GM10266 (cell line): ENCODE data around the gene RAC3.

ENCODE experiments used
- DNase-seq: peaks from one replicate; pipeline ENCODE4 v3.0.0; 2012; ENCODE audit errors: extremely low spot score
- CTCF ChIP-seq: IDR thresholded peaks from 2 replicates; pipeline ENCODE4 v1.5.1; 2012; ENCODE audit warnings: mild to moderate bottlenecking, low read depth; ENCODE audit not compliant: control insufficient read depth, insufficient read depth; ENCODE audit errors: missing control alignments

Gene RAC3

DNA sequence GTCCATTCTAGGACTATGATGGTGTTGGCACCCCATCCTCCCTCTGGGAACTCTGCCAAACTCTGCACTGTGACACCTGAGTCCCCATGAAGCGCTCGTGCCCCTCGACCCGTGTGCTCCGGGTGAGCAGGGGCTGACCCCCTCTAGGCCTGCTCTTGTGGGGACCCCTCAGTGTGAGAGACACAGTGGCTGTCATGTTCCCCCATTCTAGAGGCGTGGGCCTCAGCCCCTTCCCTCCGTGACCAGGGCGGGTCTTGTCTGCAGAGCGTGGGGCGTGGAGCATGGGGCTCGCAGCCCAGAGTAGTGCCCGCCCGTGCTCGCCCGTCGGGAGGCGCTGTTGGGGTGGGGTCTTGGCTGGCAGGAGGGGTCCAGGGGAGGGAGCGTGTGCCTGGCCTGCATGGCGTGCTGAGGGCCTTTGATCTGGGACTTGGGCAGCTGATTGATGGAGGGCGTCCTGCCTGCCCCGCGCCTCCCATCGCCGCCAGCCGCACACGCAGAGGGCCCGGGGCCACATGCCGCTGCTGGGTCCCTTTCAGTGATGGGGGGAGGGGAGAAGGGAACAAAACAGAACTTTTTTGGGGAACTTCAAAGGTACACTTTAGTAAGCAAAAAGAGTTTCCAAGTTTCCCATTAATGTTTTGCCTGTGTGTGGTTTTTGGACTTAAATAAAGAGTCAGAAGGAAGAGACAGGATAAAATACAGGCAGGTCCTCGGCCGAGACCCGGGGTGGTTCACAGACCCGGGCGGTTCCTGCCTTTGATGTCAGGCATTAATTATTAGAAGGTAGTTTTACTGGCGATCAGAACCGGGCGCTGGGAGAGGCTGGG lies 31.3 kb upstream of the RAC3 start:
- no peak for DNase-seq
- no peak for TF ChIP-seq CTCF

DNA sequence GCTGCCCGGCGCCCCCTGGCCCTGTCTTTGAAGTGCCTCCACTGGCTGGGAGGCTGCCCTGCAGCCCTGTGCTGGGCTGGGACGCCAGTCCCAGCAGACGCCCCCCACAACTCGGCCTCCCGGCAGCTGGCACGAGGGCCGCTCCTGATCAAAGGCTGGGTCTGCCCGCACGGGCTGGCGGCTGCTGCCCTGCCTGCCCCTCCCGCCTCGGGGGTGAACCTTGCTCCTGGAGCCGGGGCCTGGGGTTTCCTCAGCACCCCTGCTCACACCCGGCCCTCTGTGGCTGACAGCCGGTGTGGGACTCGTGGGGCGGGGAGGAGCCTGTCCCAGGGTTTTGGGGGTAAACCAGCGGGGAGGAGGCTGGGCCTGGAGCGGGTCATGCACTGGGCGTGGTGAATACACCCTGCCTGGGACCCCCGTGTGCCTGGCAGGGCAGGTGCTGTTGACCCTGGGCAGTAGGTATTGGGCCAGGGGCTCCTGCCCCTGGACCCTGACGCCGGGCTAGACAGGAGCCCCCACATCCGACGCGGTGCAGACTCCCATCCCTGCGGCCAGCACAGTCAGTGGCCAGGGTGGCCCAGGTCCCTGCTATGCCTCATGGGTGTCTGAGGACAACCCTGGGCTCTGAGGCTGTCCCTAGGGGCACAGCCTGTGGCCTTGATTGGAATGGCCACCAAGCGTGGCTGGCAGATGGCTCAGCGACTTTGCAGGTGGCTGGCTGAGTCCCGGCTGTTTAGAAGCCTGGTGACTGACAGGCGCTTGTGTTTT lies 30.5 kb upstream of the RAC3 start:
- no peak for TF ChIP-seq CTCF
- no peak for DNase-seq

DNA sequence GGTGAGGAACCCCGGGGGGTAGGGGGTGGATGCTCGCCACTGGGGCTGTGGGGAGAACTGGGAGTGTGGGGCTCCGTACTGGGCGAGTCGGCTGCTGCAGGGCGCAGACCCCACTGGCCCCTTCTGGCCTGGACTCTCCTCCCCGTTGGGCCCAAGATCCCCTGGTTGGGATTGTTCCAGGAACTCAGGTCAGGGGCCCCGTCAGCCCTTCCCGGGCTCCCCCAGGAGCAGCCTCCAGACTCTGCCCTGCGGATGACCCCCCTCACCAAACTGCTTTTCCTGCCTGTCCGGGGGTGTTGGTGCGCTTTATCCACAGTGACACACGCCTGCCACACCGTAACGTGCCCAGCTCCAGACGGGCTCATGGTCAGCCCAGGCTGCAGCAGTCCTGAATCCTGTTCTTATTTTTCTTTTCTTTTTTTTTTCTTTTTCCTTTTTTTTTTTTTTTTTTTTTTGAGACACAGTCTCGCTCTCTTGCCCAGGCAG lies 29.9 kb upstream of the RAC3 start:
- TF ChIP-seq CTCF, result no peak
- no peak for DNase-seq

DNA sequence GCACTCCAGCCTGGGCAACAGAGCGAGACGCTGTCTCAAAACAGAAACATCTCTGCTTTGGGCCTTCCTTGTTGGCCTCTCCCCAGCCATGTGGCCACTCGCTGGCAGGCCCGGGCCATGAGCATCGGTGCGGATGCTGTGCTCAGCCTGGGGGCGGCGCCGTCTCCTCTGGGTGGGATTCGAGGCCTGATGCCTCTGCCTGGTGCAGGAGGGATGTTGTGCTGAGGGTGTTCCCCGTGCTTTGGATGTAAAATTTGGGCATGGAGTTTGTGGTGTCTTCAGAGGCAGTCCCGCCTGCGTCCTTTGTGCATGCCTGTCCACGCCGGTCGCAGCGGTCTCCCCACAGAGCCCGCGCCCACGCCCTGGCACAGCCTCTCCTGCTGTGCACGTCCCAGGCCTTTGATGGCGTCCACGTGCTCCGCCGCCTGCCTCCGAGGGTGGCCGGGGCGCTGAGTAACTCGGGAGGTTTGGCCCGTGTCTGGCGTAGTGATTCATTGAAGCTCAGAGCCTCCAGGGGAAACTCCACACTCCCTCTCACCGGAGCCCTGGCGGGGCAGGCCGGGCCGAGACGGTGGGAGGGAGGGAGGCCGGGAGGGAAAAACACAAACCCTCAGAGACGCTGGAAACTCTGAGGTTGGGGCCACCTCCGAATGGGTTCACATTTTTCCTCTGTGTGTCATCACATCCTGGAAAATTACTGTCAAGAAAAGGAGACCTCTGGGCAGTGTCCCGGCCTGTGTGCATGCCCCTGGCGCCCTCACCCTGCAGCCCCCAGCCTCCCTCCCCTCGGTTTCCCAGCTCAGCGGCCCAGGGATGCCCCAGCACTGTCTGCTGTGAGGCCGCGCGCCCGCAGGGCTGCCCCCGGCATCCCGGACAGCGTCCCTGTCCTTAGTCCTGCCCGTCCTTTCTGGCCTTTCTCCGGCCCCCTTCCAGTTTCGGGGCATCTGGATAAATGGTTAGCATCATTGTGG lies 27.8 kb upstream of the RAC3 start:
- TF ChIP-seq CTCF, result no peak
- DNase-seq, result no peak

DNA sequence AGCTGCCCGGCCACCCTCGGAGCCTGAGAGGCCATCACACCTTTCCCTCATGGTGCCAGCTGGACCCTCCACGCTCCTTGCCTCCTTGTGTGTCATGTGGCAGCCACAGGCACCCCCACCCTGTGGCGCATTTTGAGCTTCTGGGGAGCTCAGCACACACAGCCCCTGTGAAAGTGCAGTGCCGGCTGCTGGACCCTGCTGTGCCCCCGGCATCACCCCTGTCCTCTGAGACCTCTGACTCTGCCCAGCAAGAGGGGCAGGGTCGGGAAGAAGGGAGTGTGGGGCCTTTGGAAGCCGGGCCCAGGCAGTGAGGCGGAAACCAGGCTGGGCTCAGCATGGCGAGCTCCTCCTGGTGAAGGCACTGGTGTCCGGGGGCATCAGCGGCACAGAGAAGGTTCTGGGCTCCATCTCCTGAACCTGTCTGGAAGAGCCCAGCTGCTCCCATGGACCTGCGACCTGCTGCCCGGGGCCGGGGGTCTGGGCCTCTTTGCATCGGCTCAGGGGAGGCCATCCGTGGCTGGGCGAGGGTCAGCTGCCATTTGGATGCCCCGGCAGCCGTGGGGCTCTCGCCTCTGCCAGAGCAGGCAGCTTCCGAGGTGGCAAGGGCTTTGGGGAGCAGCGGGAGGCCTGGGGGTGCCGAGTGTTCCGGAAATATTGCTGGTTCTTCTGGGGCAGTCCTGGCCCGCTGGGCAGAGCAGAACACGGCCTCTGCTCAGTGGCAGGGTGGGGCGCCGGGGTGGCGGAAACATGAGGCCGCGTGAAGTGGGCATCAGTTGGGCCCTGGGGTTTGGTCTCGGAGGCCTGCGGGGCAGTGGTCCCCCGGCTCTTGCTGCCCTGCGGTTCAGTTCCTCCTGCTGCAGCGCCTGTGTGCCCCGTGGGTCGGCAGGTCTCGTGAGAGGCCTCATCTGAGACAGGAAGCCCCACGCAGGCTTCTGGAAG lies 26.7 kb upstream of the RAC3 start:
- no peak for TF ChIP-seq CTCF
- no peak for DNase-seq

GRCh38 chr17:82005701-82006348 lies 25.7 kb upstream of the RAC3 start:
- no peak for TF ChIP-seq CTCF
- no peak for DNase-seq
